ENCODE data around the gene ADCYAP1. TPM values are rescaled to one million over a fixed set of nuclear protein-coding genes. Genes with fewer than 3 reads are reported as not detected.

Gene ADCYAP1
- polyA plus RNA-seq, 1 donor (not counting 4 experiments of a cell fraction or from before 2014, with no cell fraction given): not detected

GRCh38 chr18:901761-902160, 2.9 kb upstream of the ADCYAP1 start:
- FAIRE-seq: no peak

GRCh38 chr18:902229-902628, 2.4 kb upstream of the ADCYAP1 start:
- no peaks in the 10 kb centered on the region for H3K79me2 ChIP-seq (ENCODE audit: control insufficient read depth, insufficient read depth, low read length)
- H4K20me1 ChIP-seq (ENCODE audit: control insufficient read depth, extremely low read depth, insufficient read depth, low read length): no peaks in the 10 kb centered on the region
- H3K4me2 ChIP-seq (ENCODE audit: control insufficient read depth, extremely low read depth, insufficient read depth, low read depth, low read length): no peak overlapping the region
- TF ChIP-seq EZH2 (IDR thresholded peaks at IDR 0.05; ENCODE audit: low read length) (no peak), CTCF (optimal IDR thresholded peaks at IDR 0.05 in 1 of 3, IDR thresholded peaks at IDR 0.05 in 1 of 3, conservative IDR thresholded peaks at IDR 0.05 in 1 of 3; ENCODE audit: extremely low read depth in 1 of 3, insufficient read depth in 2 of 3, low read length in 3 of 3) (peak in 2 of 3 experiments; percentile 6 to 12)
- no peak for FAIRE-seq
- H3K9me1 ChIP-seq (ENCODE audit: control insufficient read depth, extremely low read depth, insufficient read depth, low read length): no peaks in the 10 kb centered on the region
- H3K9ac ChIP-seq (ENCODE audit: control insufficient read depth, extremely low read depth, insufficient read depth, low read length): no peak overlapping the region
- H3K27ac ChIP-seq (ENCODE audit: control insufficient read depth, insufficient read depth, low read length): no peak overlapping the region
- H3K27me3 ChIP-seq (ENCODE audit: control insufficient read depth, extremely low read depth, insufficient read depth, low read length): peaks cover 46% of the 10 kb centered on the region
- H3K4me1 ChIP-seq (ENCODE audit: control insufficient read depth, extremely low read depth, insufficient read depth, low read length): no peaks in the 10 kb centered on the region
- dilution Hi-C loops (cut with MboI; ENCODE audit: extremely low pct_ligation_motif_present, low sequenced_read_pairs): no loop called here
- no peaks in the 10 kb centered on the region for H3K9me3 ChIP-seq (ENCODE audit: control insufficient read depth, low read depth, low read length)
- DNase-seq (ENCODE audit: low read depth, low spot score): no peak
- no peak overlapping the region for H2AFZ ChIP-seq (ENCODE audit: control insufficient read depth, low read length)
- no peak overlapping the region for H3K4me3 ChIP-seq (ENCODE audit: control insufficient read depth in 2 of 3, extremely low read depth in 1 of 3, insufficient read depth in 2 of 3, low read depth in 1 of 3, low read length in 3 of 3)
- no peaks in the 10 kb centered on the region for H3K36me3 ChIP-seq (ENCODE audit: control insufficient read depth in 2 of 2, extremely low read depth in 1 of 2, insufficient read depth in 2 of 2, low read length in 2 of 2)

More at GRCh38 chr18:901761-902160, 2.9 kb upstream of the ADCYAP1 start:
- H3K36me3 ChIP-seq (ENCODE audit: control insufficient read depth in 2 of 2, extremely low read depth in 1 of 2, insufficient read depth in 2 of 2, low read length in 2 of 2): no peaks in the 10 kb centered on the region
- H3K27ac ChIP-seq (ENCODE audit: control insufficient read depth, insufficient read depth, low read length): no peak overlapping the region
- no peak overlapping the region for H3K4me3 ChIP-seq (ENCODE audit: control insufficient read depth in 2 of 3, extremely low read depth in 1 of 3, insufficient read depth in 2 of 3, low read depth in 1 of 3, low read length in 3 of 3)
- no peaks in the 10 kb centered on the region for H3K9me3 ChIP-seq (ENCODE audit: control insufficient read depth, low read depth, low read length)
- no peak for DNase-seq (ENCODE audit: low read depth, low spot score)
- no peaks in the 10 kb centered on the region for H3K9me1 ChIP-seq (ENCODE audit: control insufficient read depth, extremely low read depth, insufficient read depth, low read length)
- no peak overlapping the region for H3K4me2 ChIP-seq (ENCODE audit: control insufficient read depth, extremely low read depth, insufficient read depth, low read depth, low read length)
- no peak overlapping the region for H2AFZ ChIP-seq (ENCODE audit: control insufficient read depth, low read length)
- TF ChIP-seq CTCF (optimal IDR thresholded peaks at IDR 0.05 in 1 of 3, IDR thresholded peaks at IDR 0.05 in 1 of 3, conservative IDR thresholded peaks at IDR 0.05 in 1 of 3; ENCODE audit: extremely low read depth in 1 of 3, insufficient read depth in 2 of 3, low read length in 3 of 3) (no peak), EZH2 (IDR thresholded peaks at IDR 0.05; ENCODE audit: low read length) (no peak)
- no peaks in the 10 kb centered on the region for H4K20me1 ChIP-seq (ENCODE audit: control insufficient read depth, extremely low read depth, insufficient read depth, low read length)
- H3K27me3 ChIP-seq (ENCODE audit: control insufficient read depth, extremely low read depth, insufficient read depth, low read length): peaks cover 41% of the 10 kb centered on the region
- H3K79me2 ChIP-seq (ENCODE audit: control insufficient read depth, insufficient read depth, low read length): no peaks in the 10 kb centered on the region
- no peak overlapping the region for H3K9ac ChIP-seq (ENCODE audit: control insufficient read depth, extremely low read depth, insufficient read depth, low read length)
- H3K4me1 ChIP-seq (ENCODE audit: control insufficient read depth, extremely low read depth, insufficient read depth, low read length): no peaks in the 10 kb centered on the region
- dilution Hi-C loops (cut with MboI; ENCODE audit: extremely low pct_ligation_motif_present, low sequenced_read_pairs): no loop called here

Data from keratinocyte (primary cell).